ENCODE data around the gene NABP2.

Gene NABP2

DNA sequence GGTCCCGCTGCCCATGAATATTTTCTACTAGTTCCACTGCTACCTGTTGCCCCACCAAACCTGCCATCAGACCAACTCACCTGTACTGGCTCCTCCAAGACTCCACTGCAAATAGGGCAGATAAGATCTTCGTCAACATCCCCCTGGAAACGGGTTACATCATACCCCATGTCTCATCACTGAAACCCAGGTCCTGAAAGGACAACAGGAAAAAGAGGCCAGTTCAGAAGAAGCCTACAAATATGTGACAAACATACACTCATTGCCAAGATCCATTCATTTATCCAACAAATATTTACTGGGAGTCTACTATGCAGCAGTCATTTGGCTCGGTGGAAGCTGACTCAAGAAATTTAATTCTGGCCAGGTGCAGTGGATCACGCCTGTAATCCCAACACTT lies 10.3 kb upstream of the NABP2 start:
- no peak for DNase-seq (ENCODE audit: low read depth)

DNA sequence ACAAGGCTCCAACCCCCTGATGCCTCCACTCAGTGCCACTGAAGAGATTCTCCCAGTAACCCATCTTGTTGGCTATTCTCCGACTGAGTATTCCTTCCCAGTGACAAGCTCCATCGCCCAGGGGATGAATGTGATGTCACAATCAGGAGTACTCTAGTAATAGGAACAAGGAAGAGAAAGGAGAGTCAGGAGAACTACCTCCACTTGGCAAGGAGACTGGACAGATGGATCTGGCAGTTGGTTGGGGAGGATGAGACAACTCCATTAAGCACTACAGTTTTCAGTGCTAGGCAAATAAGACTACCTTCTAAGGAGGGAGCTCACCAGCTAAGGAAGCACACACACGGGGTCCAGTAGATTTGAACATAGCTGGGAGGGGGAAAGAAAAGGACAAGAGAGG lies 7.7 kb upstream of the NABP2 start:
- no peak for DNase-seq (ENCODE audit: low read depth)

DNA sequence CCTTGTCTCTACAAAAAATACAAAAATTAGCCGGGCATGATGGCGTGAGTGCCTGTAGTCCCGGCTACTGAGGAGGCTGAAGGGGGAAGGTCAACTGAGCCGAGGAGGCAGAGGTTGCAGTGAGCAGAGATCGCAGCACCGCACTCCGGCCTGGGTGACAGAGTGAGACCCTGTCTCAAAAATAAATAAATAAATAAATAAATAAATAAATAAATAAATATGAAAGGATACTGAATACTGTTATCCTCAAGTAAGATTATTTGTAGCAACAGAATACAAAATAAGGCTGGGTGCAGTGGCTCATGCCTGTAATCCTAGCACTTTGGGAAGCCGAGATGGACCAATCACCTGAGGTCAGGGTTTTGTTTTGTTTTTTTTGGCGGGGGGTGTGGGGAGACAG lies 4.3 kb upstream of the NABP2 start:
- no peak for DNase-seq (ENCODE audit: low read depth)

DNA sequence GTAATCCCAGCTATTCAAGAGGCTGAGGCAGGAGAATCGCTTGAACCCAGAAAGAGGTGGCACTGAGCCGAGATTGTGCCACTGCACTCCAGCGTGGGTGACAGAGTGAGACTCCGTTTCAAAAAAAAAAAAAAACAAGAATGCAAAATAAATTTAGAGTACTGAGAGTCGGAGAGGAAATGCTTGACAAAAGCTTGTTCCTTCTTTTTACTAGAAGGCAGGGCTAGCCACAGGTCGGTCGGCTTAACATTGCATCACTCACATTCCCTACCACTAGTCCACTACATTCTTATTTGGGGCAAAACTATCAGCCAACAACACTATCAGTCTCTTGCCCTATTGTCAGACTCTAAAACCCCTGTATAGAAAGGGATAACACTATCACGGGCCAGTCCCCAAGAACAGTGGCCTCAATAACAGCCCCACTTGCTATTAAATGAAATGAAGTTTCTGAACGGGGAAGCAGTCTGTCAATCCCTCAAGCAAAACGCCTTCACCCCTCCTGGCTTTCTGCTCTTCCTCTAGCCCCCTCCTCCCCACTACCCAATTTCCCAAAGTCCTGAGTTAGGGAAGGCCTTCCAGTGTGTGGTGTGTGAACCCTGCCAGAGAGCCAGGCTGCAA lies 3.4 kb upstream of the NABP2 start:
- no peak for DNase-seq (ENCODE audit: low read depth)

DNA sequence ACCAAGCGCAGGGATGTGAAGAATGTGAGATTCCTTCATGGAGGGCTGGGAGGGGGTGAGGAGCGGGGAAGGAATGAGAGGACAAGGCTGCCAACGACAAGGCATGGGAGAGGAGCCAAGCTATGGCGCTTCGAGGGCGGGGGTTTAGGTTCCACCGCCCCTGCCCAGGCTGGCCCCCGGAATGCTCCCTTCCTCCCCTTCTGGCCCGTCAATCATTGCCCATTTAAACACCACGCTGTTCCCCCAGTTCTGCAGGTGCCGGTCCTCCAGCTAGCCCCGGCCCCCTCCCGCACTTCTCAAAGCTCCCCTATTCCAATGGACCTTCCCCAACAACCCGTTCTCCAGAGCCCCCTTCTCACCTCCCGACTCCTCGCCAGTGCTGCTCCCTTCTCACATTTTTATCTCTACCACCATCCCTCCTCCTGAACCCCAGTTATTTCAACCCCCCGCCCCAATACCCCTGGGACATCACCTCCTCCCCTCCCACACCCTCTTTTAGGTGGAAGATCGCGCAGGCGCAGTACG lies 2.8 kb upstream of the NABP2 start:
- peak; percentile 58 for DNase-seq (ENCODE audit: low read depth)

DNA sequence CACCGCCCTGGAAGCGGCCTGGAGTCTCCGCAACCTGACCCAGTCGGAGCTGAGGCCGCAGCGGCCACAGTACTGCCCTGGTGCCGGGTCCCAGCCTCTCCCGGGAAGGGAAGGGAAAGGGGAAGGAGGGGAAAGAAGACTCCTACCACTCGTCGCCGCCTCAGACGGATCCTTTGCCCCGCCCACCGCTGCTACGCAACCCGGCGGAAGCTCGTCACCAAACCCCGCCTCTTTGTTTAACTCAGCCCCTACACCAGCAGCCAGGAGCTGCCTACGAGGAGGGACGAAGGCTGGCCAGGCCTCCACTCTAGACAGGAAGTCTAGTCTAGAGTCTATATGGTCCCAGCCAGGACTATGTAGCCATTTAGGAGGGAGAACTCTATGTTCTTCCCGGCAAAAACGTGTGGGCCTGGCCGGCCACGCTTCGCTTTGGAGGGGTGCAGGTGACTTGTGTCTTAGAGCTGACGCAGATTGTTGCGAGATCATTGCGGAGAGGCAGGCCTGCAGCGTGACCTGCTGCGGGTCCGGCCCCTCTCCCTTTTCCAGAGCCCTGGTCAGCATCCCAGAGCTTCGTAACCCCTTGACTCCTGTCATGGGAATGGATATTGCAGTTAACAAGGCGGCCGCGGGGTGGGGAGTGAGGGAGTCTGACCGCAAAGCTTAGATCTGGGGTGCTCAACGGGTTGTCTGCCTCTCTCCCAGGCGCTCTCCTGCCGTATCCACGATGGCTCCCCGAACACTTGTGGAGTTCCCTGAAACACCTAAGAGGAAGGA lies 2.2 kb upstream of the NABP2 start, which contains the start of gene RNF41:
TSS of gene RNF41 (minus strand) at position 166 of the 774 bp plus-strand sequence. CDS start 7,875 bp downstream, outside the sequence.
- peak; percentile 94 for DNase-seq (ENCODE audit: low read depth)

DNA sequence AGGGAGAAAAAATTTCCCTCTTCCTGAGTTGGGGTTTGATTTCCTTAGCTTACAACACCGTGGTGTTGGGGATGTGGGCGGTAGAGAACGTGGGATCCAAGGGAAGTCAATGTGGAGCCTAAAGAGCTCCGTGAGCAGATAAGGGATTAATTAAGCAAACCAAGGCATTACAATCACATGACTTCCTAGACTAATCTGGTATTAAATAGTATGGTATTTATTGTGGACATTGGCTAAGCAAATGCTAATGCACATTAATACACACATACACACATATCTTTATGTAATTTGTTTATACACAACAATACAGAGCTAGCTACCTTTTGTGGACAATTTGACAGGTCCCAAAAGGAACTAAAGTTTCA lies 1.6 kb upstream of the NABP2 start:
- no peak for DNase-seq (ENCODE audit: low read depth)

DNA sequence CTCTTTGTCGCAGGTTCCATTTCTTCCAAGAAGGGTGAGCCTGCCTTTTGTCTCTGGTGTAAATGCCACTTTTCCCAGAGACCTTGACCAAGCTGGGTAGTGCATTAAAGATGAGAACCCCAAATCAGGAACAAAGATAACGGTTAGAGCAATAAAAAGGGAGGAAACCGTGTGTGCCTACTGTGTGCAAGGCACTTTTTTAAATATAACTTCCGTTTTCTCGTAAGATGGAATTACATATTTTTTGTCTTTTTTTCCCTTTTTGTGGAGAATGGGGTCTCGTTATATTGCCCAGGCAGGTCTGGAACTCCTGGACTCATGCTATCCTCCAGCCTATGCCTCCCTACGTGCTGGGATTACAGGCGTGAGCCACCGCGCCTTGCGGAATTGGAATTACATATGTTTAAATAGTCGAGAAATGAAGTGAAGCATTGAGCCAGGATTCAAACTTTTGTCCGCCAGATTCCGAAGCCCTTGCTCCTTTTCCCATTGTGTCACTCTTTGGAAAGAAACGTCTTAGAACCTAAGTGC lies 506 bp upstream of the NABP2 start:
- DNase-seq (ENCODE audit: low read depth), result no peak

DNA sequence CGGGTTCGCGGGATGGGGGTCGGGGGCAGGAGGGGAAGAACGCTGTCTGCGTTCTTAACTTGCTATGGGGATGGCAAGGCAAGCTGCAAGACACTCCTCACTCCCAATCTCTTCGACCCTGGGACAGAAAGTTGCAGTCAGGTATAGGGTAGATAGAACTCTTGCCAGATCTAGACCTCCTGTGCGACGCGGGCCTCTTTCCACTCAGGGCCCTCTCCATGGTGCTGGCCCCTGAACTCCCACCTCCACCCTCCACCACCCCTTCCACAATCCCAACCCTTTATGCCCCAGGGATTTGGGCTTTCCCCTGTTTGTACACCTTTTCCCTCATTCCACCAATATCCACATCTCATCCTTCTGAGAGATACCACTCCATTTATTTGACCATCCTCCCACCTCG lies 812 bp downstream of the NABP2 start:
- no peak for DNase-seq (ENCODE audit: low read depth)

DNA sequence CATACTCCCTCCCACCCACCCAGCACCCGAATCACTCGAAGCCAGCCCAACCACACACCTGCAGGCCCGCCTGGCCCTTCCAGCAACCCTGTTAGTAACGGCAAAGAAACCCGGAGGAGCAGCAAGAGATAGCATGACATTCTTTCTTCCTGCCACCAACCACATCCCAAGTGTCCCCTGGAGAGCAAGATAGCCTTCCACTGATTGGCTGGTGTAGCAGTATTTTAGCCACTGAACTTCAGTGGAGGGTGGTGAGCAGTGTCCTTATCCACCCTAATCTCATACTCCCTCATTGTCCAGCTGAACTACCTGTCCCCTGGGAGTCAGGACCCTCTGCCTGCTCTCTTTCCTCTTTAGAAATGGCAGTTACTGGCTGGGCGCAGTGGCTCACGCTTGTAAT lies 4.9 kb downstream of the NABP2 start:
- DNase-seq (ENCODE audit: low read depth), result no peak

DNA sequence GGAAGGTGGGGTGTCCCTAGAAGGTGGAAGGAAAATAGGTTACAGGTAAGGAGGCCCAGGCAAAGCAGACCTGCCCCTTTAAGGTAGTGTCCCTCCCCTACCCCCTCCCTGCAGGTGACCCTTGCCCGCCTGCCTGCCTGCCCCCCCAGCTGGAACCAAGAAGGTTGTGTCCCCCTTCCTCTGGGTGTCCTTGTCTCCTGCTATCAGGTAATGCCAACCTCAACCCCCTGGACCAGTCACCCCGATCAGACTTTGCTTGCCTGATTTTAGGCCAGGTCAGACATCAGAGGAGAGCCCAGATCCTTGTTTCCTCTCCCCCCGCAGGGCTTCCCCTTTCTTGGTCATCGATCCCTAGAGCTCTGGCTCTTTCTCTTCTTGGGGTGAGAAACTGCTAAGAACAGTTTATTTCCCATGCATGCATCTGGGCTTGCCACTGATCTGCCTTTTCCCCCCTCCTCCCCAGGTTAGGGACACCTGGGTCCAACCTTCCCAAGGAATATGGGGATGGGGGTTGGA lies 5.8 kb downstream of the NABP2 start, which contains the start of gene SLC39A5:
TSS of gene SLC39A5 (plus strand) at position 136 of the 516 bp plus-strand sequence. CDS start 1,224 bp downstream, outside the sequence.
- no peak for DNase-seq (ENCODE audit: low read depth)

DNA sequence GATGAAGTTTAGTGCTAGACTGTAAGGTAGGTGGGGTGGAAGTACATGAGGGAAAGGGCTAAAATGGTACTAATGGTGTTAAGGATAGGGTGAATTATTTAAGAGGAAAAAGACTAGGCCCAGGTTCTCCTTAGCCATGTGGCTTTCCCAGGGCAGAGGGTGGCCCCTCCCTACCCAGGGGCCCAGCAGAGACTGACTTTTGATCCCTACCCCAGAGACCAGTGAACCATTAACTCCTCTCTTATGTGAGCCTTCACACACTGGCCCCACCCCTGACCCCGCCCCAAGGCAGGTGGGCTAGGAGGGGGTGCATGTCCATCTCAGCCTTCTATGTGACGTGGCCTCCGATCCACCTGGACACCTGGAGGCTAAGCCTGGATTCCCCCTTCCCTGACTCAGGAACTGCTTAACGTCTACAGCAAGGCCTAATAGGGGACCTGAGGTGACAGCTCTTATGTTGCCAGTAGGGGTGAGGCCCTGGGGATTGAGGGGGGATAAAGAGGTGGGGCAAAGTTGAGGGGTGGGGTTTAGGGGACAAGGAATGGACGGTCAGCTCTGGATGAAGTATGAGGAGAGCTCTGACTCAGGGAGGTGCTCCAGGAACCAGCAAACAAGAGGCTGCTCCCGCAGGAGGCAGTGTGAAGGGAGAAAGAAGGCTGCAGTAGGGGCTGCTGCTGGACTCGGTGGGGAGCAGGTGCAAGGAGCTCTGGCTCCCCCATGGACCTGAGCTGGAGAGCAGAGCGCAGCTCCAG lies 6.5 kb downstream of the NABP2 start:
- DNase-seq (ENCODE audit: low read depth), result no peak

DNA sequence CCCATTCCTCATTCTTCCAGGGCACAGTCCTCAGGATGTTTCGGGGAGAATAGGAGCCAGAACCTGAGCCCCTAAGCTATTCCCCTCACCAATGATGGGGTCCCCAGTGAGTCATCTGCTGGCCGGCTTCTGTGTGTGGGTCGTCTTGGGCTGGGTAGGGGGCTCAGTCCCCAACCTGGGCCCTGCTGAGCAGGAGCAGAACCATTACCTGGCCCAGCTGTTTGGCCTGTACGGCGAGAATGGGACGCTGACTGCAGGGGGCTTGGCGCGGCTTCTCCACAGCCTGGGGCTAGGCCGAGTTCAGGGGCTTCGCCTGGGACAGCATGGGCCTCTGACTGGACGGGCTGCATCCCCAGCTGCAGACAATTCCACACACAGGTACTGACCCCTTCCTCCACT lies 7.0 kb downstream of the NABP2 start:
- DNase-seq (ENCODE audit: low read depth), result no peak

DNA sequence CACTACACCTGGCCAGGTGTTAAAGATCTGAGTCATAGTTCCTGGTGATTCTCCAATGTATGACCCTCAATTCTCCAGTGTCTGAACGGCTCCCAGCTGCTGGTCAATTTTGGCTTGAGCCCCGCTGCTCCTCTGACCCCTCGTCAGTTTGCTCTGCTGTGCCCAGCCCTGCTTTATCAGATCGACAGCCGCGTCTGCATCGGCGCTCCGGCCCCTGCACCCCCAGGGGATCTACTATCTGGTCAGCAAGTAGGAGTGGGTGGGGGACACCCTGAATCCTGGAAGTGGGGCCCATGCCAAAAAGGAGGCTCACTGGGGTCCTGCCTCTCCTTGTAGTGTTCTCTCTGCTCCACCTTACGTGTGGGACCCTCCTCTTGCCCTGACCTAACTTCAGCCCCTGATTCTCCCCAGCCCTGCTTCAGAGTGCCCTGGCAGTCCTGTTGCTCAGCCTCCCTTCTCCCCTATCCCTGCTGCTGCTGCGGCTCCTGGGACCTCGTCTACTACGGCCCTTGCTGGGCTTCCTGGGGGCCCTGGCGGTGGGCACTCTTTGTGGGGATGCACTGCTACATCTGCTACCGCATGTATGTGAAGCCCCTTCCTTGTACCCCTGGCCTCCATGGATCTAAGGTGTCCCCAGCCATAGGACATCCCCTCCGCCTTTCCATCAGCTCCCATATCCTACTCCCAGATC lies 10.7 kb downstream of the NABP2 start:
- no peak for DNase-seq (ENCODE audit: low read depth)

DNA sequence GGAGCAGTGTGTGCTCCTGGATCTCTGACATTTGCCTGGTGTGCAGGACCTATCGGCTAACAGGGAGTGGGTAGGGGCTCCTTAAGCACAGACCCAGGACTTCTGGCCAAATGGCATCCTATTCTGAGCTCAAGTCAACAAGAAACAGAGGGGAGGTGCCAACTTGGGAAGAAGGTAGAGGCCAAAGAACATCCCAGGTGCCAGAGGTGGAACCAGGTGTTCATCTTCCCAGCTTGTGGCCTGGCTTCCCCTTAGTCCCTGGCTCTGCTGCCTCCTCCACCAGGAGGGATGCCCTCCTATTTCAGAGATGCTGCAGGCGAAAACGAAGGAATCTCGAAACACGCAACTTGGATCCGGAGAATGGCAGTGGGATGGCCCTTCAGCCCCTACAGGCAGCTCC lies 11.9 kb downstream of the NABP2 start:
- no peak for DNase-seq (ENCODE audit: low read depth)

DNA sequence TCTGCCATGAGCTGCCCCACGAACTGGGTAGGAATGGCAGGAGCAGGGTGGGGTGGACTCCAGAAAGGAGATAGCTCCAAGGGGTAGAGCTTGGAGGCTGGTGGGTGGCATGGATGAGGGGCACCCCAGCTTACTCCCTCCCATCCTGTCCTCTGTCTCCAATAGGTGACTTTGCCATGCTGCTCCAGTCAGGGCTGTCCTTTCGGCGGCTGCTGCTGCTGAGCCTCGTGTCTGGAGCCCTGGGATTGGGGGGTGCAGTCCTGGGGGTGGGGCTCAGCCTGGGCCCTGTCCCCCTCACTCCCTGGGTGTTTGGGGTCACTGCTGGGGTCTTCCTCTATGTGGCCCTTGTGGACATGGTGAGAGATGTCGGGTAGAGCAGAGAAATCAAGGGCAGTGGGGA lies 12.8 kb downstream of the NABP2 start:
- no peak for DNase-seq (ENCODE audit: low read depth)

DNA sequence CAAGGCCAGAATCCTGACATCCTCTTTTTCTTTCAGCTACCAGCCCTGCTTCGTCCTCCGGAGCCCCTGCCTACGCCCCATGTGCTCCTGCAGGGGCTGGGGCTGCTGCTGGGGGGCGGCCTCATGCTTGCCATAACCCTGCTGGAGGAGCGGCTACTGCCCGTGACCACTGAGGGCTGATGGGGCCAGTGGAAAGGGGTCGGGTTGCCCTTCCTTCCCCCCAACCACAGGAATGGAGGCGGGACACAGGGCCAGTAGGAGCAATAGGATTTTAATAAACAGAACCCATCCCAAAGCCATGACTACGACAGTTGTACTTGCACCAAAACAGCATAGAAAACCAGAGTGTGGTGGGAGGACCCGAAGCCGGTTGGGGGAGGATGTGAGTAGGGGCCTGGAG lies 13.4 kb downstream of the NABP2 start:
- no peak for DNase-seq (ENCODE audit: low read depth)

DNA sequence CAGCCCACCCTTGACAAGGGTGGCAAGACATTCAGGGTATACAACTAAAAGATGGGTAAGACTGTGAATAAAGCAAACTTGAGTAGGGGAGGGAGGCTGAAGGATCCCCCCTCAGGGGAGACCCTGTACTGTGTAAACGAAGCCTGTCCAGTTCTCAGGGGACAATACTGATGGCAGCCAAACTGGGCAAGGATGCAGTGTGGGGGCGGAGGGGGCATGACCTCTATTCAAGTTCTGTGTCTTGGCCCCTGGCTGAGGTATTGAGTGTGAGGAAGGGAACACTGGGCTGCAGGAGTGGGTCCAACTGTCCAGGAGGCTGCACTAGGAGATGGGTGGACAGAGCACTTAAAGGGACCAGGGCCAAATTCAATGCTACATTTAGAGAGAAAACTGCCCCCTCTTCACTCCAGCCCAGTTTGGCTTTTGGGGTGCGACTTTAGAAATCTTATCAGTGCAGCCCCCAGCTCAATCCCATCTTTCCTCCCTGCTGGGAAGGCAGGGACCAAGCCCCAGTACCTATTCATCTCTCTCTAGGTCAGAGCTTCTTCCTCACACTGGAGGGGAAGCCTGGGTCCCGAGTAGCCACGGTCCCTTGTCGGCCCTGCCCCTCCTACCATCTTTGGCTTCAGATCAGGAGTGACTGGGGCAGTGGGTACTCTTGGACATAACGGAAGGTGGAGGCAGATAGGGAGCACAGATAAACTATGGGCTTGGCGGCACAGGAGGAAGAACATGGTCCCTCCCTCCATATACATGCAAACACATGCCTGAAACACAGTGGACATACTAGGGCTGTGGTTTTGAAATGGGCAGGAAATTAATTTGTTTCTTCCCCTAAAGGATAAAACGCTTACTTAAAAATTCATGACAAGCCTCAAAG lies 17.5 kb downstream of the NABP2 start:
- DNase-seq (ENCODE audit: low read depth), result no peak

DNA sequence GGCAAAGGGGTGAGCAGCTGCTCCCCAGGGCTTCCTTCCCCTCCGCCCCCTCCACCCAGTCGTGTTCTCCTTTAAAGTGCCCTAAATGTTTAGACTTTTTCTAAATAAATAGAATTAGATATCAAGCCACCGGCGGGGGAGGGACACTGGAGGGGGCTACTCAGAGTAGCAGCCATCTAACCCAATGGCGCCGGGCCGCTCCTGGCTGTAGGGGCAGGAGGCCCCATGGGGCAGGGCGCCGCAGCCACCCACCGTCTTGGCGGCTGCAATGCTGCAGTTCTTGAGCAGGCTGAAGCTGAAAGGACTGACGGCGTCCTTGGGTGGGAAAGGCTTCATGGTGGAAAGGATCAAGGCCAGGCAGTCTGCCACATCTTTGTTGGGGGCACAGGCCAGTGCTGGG lies 18.8 kb downstream of the NABP2 start:
- DNase-seq (ENCODE audit: low read depth), result no peak

DNA sequence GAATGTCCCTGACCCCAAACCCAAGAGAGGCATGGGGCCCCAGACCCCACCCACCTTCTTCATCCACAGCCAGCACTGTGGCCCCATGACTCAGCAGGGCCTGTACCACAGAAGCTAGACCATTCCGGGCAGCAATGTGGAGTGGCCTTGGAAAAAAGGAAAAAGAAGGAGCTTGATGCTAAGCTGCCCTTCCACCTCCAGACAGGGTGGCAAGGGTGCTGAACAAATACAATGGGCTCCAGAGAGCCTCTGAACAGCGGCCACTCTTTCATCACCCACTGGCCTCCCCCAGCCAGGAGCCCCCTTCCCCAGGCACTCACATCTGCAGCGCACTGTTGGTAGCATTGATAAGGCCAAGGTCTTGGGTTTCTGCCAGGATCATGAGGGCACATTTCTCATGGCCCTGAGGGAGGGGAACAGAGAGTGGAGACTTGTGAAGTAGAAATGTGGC lies 19.6 kb downstream of the NABP2 start:
- no peak for DNase-seq (ENCODE audit: low read depth)

DNA sequence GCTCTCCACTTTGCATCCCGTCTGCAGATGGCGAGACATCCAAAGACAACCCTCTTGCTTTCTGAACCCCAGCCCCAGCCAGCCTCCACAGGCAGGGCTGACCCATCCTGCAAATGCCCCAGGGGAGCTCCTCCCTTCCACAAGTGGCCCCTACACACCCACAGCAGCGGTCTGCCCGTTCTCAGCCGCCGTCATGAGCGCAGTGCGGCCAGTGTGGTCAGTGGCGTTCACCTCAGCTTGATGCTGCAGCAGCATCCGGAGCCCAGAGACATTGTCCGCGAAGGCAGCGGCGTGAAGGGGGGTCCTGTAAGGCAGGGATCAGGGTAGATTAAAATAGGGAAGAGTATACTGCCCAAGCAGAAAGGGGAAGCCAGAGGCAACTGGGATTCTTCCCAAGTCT lies 20.4 kb downstream of the NABP2 start:
- no peak for DNase-seq (ENCODE audit: low read depth)
